Activated CD4-positive, alpha-beta T cell treated with anti-CD3 and anti-CD28 coated beads, Interleukin-2, Interleukin-4, amounts not matched to agents 100 ng/mL and 50 ng/mL, durations not matched to agents 16 hours and 8 hours (primary cell): ENCODE measurements around the gene GPR137.

ENCODE experiments used
- DNase-seq: peaks from one replicate; pipeline ENCODE4 v3.0.0-alpha.2; 2020; ENCODE audit warnings: low spot score

GPR137 gene

DNA sequence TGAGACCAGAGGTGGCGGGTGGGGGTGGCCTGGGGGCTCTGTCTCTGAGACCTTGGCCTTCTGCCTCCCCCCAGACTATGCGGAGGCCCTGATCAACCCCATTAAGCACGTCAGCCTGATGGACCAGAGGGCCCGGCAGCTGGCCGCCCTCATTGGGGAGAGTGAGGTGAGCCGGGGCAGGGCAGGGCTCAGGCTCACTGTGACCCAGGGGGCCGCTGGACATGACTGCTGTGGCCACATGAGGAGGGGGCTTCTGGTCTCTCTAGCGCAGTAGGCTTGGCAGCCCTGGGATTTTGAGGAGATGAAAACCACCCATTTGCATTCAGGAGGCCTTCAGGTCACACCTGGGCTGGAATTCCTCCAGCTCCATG lies 21.7 kb upstream of the GPR137 start:
- no peak for DNase-seq

DNA sequence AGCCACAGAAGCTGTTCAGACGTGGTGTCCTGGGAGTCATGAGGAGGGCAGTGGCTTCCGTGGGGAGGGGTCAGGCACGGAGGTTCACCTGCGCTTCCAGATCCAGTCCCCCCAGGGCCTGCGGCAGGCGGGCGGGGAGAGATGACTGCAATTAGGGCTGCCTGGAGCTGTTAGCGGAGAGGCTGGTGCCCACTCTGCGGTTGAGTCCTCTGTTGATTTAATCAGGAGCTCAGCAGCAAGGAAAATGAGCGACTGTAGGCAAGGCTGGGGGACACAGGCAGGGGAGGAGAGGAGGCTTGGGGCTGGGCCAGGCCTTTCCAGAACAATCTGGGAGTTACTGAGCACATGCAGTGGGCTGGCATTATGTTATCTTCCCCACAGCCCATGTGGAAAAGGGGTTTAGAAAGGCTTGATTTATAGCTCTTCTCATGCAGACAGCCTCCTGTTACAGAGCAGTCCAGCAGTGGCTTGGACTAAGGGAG lies 21.2 kb upstream of the GPR137 start:
- no peak for DNase-seq

DNA sequence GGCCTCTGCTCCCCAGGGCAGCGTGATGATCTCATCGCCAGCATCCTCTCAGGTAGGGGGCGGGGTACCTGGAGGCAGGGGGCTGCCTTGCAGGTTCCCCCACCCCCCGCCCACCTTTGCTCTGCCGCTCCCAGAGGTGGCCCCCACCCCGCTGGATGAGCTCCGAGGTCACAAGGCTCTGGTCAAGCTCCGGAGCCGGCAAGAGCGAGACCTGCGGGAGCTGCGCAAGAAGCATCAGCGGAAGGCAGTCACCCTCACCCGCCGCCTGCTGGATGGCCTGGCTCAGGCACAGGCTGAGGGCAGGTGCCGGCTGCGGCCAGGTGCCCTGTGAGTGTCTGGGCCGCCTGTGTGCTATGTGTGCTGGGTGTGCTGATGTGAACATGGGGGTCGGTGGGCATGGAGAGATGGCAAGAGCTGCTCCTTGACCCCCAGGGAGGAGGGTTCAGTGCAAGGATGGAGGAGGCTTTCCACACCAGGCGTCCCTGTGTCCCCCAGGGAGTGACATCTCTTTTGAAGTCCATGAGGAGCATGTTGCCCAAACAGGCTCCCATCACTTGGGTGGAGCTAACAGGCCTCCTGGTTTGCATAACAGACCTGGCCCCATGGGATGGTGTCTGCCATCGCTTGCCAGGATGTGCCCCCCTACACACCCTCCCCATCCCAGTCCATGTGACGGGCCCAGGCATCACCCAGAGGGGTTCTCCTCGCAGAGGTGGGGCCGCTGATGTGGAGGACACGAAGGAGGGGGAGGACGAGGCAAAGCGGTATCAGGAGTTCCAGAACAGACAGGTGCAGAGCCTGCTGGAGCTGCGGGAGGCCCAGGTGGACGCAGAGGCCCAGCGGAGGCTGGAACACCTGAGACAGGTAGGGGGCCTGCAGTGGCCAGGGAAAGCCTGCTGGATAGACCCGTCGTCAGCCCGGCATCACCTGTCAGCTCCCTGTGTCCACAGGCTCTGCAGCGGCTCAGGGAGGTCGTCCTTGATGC lies 20.2 kb upstream of the GPR137 start:
- DNase-seq, result no peak

DNA sequence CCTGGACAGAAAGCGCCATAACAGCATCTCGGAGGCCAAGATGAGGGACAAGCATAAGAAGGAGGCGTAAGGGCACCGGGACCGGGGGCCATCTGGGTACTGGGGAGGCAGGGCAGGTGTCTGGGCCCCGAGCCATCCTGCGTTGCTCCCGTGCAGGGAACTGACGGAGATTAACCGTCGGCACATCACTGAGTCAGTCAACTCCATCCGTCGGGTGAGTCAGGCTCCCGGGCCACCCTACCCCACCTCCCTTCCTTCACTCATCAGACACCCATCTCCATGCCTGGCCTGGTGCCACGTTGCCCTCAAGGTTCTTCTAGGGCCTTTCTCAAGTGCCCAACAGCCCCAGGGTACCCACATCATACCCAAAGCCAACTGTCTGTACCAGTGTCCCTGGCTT lies 19.3 kb upstream of the GPR137 start:
- DNase-seq, result no peak

DNA sequence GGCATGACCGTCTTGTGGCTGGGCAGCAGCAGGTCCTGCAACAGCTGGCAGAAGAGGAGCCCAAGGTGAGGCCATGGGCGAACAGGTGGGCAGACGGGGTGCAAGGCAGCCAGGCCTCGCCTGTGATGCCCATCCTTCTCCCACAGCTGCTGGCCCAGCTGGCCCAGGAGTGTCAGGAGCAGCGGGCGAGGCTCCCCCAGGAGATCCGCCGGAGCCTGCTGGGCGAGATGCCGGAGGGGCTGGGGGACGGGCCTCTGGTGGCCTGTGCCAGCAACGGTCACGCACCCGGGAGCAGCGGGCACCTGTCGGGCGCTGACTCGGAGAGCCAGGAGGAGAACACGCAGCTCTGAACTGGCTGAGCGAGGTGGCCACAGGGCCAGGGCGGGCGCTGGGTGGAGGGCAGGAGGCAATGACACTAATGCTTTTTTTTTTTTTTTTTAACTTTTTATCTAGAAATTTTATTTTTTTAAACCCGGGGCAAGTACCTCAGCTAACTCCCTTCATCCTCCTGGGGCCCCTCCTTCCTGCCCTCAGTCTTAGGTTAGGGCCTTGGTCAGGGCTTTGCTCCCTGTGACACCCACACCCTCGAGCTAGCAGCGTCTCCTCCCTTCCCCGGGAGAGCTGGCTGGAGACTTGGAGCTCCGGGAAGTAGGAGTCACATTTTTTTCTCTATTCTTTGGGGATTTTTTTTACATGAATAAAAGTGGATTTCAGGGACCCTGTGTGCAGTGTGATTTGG lies 18.3 kb upstream of the GPR137 start:
- DNase-seq, result no peak

DNA sequence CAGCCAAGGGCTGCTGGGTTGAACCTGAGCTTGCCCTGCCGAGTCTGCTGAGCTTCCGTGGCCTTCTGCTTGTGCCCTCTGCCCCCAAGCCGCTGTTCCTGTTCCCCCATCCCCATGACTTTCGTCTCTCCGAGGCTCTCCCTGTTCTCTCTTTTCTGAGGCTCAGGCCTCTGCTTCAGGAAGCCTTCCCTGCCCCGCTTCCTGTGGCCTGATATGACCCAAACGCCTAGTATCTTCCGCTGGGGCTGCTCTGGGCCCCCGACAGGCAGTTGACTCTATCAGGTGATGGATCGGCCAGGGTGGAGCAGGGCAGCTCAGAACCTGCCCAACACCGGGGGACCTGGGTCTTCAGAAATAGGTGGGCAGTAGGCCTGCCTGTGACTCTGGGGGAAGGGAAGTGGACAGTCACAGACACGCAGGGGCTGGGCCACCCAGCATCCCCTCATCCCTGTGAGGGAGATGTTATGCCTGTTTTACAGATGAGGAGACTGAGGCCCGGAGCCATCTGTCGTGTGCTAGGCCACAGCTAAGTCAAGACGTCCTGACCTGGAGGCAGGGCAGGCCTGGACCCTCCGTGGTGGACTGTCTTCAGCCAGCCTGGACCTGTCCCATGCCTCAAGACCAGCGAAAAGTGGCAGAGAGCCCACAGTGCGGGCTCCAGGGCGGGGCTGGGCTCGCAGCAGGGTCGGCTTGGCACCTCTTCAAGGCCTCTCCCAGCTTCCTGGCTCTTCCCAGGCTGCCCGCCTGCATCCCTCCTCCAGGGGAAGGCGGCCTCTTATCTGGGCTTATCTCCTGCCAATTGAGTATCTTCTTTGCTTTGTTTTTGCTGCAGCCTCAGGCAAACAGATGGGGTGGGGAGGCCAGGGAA lies 17.4 kb upstream of the GPR137 start:
- no peak for DNase-seq

DNA sequence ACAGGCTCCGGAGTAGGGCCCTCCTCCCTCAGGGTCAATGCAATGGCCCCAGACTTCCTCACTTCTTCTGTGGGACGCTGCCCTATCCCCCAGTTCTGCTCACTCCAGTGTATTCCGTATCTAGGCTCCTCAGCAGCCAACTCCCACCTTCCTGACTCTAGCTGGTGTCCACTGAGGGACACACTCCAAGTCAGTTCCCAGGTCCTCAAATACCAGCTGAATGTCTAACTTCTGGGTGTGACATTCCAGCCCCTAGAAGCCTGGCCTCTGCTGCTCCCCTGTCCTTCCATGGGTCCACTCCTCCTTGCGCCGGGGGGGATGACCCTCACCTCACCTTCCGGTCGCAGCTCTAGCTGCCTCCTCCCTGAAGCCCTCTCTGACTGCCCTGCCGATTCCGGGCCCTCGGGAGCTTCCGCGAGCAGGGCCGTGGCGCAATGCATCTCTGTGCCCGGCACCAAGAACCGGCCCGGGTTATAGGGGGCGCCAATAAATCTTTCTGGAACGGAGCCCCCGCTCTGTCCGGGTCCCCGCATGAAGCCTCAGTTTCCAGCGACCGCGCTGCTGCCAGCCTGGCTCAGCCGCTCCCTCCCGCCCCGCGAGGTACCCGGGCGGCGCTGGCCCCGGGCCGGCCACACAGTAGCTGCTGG lies 16.6 kb upstream of the GPR137 start:
- DNase-seq, result peak; percentile 64

DNA sequence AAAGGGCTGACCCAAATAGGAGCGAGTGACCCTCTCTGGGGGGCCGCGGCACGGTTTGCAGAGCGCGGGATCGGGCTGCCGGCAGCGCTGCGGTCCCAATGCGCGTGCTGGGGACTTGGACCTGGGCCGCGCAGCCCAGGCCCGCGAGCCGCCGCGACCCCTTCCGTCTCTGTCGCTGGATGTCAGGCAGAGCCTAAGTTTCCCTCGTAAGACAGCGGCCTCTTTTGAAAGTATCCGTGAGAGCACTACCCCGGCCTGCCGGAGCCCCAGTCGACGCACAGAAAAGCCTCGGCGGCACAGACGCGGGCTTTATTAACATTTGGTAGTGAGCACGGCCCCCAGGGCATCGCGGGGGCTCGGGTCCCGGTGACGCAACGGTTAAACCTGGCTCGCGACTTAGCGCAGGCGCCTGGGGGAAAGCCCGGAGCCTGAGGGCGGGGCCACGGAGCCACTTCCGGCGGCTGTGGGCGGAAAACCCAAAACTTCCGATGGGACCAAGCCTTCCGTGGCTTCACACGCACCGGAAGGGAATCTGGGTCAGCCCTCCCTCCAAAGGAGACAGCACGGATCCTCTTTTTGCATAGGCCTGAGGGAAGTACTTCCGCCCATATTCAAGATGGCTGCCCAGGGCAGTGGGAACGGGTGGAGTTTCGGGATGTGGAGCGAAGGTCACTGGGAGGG lies 16.0 kb upstream of the GPR137 start:
- DNase-seq, result peak; percentile 99

DNA sequence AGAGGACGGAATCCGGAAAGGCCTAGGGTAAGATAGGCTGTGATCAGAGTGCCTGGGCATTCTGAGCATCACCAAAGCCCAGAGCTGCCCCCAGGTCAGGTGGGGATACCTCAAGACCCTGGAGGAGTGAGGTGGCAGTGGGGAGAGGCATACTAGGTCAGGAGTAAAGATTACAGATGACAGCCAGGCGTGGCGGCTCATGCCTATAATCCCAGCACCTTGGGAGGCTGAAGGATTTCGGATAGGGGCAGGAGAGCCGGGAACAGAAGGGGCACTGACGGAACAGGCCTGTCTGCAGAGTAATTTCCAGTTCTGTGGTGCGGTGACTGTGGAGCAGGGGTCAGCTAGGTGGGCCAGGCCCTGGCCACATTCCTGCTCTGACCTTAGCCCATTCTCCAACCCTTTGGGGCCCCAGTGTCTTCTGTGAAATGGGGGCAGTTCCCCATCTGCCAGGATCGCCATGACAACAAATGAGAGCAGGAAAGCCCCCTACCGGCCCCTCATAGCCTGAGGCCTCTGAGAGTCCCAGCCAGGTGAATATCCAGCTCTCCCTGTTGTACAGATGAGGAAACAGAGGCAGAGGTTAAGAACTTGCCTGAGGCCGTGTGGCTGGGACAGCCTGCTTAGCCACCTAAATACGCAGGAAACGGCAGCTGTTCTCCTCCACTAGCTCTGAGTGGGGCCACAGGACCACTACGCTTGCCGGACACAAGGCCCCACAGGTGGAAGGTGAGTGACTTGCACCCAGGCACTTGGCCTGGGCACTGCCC lies 10.4 kb upstream of the GPR137 start:
- DNase-seq, result no peak

DNA sequence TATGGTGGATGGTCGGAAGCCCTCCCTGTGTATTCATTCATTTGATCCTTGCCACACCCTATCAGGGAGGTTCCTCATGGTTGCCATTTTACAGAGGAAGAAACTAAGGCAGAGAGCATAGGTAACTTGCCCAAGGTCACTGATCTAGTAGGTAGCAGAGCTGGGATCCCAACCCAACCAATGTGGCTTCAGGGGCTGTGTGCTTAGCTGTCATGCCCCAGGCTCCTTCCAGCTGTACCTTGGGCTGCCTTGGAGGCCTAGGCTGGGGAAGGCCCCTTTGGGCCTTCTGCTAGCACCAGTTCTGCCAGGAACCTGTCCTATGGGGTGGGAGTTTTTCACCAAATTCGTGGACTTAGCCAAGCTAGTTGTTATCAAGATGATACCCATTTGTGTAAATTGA lies 9.8 kb upstream of the GPR137 start:
- DNase-seq, result no peak

DNA sequence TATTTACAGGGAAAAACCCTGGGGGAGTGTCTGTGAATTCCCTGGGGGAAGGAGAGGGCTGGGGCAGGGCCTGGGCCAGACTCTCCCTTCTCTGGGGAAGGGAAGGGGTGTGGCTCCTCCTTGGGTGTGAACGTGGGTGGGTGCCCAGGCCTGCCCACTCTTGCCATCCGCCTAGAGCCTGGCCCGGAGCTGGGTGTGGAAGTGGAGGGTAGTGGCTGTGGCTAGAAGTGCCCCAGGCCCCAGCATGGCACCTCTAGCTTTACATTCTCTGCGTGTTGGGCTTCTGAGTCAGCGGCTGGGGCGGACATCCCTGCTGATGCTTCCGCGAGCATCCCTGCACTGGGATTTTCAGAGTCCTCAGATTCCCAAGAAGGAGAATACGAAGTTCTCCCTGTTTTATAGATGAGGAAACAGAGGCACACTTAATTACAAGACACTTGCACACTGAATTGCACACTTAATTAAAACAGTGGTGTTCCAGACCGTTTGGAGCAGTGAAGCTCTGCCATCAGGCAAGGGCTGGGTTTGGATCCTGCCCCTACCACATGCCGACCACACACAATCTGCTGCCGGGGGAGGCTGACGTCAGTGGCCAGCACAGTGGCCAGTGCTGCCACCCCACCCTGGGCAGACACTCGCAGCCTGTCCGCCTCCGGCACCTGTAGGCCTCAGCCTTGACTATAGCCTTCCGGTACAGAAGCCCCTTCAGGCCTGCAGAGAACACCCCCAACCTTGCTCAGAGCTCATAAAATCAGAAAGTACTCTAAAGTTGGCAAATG lies 8.8 kb upstream of the GPR137 start:
- no peak for DNase-seq

DNA sequence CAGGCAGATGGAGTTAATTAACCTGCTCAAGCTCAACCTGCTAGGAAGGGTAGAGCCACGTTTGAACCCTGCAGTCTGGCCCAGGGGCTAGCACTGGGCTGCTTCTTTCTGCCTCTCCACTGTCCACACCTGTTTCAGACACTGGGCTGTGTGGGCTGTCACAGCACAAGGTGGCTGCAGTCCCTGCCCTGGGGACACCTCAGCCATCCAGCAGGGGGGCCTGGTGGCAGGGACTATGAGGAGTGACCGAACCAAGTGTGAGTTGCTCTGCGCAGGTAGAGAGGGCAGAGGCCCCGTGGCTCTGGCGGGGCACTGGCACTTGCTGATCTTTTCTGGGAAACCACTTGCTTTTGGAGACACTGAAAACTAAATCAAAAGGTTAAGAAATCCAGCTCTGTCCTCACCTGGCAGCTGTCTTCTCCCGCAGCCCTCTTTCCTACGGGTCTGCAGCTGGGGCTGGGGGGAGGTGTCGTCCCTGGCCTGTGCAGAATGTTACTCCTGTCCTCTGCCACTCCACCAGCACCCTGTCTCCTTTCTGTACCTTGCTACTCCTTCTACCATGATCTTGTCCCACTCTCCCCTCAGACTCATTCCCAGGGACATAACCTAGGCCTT lies 7.0 kb upstream of the GPR137 start:
- DNase-seq, result no peak

DNA sequence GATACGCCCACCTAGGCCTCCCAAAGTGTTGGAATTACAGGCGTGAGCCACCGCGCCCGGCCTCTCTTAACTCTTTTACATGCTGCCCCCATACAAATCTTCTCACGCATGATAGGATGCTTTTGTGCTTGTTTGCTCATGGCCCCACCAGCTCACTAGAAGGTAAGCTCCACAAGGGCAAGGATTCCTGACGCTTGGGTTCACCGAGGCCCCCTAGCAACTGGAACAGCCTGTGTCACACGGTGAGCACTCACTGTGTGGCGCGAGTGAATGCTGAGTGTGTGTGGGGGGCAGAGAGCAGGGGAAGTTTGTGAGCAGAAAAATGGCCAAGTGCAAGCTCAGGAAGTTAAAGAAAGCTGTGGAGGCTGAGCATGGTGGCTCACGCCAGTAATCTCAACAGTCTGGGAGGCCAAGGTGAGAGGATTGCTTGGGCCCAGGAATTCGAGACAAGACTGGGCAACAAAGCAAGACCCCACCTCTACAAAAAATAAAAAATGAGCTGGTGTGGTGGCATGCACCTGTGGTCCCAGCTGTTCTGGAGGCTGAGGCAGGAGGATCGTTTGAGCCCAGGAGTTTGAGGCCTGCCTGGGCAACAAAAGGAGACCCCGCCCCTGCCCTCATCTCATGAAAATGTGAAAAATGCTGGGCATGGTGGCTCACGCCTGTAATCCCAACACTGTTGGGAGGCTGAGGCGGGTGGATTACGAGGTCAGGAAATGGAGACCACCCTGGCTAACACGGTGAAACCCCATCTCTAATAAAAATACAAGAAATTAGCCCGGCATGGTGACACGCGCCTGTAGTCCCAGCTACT lies 3.5 kb upstream of the GPR137 start:
- no peak for DNase-seq

DNA sequence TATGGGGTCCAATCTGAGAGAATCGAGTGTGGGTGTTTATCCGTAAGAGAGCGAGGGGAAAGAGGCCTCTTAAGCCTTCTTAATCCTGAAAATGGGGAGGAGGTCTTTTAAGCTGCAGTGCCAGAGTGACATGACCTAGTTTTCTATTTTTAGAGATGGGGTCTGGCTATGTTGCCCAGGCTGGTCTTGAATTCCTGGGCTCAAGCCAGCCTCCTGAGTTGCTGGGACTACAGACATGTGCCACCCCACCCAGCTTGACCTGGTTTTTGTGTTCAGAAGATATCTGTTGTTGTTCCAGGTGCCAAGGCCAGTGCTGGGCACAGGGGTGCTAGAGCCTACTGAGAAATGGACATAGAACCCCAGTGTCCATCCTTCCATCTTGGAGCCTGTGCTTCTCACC lies 2.6 kb upstream of the GPR137 start:
- DNase-seq, result no peak

DNA sequence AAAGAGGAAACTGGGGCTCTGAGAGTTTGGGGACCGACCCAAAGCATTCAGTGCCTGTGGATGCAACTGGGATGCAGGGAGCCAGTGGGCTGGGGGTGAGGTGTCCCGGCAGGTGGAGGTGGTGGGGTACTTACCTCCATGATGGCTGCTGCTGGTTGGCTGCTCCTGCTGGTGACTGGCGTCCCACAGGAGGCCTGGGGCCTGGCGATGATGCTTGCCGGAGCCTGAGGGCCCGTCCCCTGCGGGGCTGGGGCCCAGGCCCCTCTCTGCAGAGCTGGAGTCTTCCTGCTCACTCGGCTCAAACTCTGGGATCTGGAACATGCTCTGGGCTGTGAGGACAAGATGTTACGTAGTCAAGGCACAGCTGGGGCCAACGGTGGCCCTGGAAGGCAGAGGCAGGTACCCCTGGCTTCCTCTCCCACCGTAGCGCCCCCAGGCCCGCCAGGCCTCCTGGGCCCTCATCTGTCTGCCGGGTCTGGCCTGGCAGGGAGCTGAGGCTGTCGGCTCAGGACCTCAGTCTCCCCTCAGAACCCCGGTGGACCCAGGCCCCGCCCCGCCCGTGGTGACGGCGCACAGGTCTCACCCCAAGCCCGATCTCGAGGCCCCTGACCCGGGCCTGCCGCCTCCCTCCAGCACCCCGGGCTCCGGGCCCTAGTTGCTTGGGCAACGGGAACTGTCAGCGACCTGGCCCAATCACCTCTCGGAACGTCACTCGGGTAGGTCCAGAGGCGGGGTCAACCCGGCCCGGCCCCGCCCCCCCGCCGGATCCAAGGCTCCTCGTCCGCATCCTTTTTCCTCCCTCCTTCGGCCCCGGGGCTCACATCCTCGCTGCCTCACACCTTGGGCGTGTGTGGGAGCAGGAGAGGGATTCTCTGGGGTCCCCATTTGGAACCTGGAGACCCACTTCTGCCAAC lies 1.3 kb upstream of the GPR137 start, which contains the start of gene BAD:
Gene BAD, minus strand, starts transcription at position 618 of the 914 bp plus-strand sequence. Its CDS starts 297 bp downstream, at position 321.
- DNase-seq, result peak; percentile 97

DNA sequence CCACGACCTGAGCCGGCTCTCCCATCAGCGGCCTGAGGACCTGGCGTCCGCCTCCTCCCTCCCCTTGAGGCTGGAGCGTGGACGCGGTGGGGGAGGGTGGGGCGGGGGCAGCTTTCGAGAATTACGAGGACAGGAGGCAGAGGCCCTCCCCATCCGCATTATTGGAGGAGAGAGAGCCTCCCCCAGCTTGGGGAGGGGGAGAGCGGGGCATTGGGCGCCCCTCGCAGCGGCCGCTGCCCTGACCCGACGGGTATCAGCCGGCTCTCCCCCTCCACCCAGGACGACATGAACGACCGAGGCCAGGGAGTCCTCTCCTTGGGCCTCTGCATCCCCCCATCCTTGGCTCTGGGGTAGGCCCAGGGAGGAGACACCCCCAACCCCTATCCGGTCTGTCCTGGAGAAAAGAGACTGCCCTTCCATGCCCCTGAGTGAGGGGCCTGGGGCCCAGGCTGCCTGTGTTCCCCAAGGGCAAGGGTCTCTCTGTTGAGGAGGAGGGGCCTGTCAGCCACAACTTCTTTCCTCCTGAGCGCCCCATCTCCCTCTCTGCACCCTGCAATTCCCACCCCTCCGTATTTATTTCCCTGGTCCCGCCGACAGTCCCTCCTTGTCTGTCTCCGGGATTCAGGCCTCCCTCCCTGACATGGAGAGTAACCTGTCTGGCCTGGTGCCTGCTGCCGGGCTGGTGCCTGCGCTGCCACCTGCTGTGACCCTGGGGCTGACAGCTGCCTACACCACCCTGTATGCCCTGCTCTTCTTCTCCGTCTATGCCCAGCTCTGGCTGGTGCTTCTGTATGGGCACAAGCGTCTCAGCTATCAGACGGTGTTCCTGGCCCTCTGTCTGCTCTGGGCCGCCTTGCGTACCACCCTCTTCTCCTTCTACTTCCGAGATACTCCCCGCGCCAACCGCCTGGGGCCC lies 495 bp downstream of the GPR137 start:
- DNase-seq, result peak; percentile 35
